Fibroblast of lung (primary cell): ENCODE data around the gene PEX14.

Source experiments
- EZH2 ChIP-seq: IDR thresholded peaks from 2 replicates; pipeline ENCODE4 v1.5.1; 2012; ENCODE audit warnings: low read length, control low read depth, mild to moderate bottlenecking; ENCODE audit errors: missing control alignments
- TF ChIP-seq, protein P1 (sequence below), 2 donors: IDR thresholded peaks in 1 of 2; conservative IDR thresholded peaks in 1 of 2; 1 replicate in 1 of 2; 2 replicates in 1 of 2; pipeline ENCODE4 v1.5.1; 2011 to 2012; ENCODE audit warnings: low read length in 2 of 2, control low read depth in 1 of 2, inconsistent platforms in 1 of 2, low read depth in 1 of 2, mild to moderate bottlenecking in 1 of 2

DNA sequence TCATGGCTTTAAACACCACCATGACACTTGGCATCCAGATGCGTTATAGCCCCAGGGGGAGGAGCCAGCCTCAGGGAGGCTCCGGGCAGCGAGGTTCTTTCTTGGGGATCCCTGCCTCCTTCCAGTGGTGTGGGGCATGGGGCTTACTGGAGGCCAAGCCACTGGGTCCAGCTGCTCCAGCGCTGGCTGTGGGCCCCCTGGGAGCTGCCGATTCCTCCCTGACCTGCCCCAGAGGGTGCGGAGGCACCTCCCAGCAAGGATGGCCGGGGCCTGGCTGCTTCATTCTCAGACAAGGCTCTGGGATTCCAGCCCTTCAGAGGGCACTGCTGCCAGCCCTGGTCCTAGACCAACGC, 159.3 kb downstream of the PEX14 start:
- TF ChIP-seq, protein P1, sequence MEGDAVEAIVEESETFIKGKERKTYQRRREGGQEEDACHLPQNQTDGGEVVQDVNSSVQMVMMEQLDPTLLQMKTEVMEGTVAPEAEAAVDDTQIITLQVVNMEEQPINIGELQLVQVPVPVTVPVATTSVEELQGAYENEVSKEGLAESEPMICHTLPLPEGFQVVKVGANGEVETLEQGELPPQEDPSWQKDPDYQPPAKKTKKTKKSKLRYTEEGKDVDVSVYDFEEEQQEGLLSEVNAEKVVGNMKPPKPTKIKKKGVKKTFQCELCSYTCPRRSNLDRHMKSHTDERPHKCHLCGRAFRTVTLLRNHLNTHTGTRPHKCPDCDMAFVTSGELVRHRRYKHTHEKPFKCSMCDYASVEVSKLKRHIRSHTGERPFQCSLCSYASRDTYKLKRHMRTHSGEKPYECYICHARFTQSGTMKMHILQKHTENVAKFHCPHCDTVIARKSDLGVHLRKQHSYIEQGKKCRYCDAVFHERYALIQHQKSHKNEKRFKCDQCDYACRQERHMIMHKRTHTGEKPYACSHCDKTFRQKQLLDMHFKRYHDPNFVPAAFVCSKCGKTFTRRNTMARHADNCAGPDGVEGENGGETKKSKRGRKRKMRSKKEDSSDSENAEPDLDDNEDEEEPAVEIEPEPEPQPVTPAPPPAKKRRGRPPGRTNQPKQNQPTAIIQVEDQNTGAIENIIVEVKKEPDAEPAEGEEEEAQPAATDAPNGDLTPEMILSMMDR (conservative IDR thresholded peaks at IDR 0.05 in 1 of 2, IDR thresholded peaks at IDR 0.05 in 1 of 2; ENCODE audit: low read depth in 1 of 2, low read length in 2 of 2), result no peak
- TF ChIP-seq EZH2, result no peak
